Endothelial cell (in vitro differentiated cells): ENCODE measurements around the gene ASAP2. TPM values are rescaled to one million over a fixed set of nuclear protein-coding genes. Genes with fewer than 3 reads are reported as not detected.

Experiments used
- DNase-seq: peaks from one replicate; pipeline ENCODE4 v3.0.0; 2021; ENCODE audit warnings: low spot score
- H3K27ac Mint-ChIP-seq: one replicate; pipeline ENCODE4 v1.8.0; 2021; ENCODE audit warnings: mixed read lengths, inconsistent platforms; ENCODE audit not compliant: unreplicated experiment
- H3K27me3 Mint-ChIP-seq: one replicate; pipeline ENCODE4 v1.8.0; 2021; ENCODE audit warnings: mild to moderate bottlenecking, moderate library complexity, mixed read lengths, inconsistent platforms; ENCODE audit not compliant: unreplicated experiment
- H3K36me3 Mint-ChIP-seq: one replicate; pipeline ENCODE4 v1.8.0; 2021; ENCODE audit warnings: mild to moderate bottlenecking, low read depth, mixed read lengths, inconsistent platforms; ENCODE audit not compliant: unreplicated experiment
- H3K4me1 Mint-ChIP-seq: one replicate; pipeline ENCODE4 v1.8.0; 2021; ENCODE audit warnings: mild to moderate bottlenecking, mixed read lengths, inconsistent platforms; ENCODE audit not compliant: unreplicated experiment
- H3K4me3 Mint-ChIP-seq: one replicate; pipeline ENCODE4 v1.8.0; 2021; ENCODE audit warnings: mild to moderate bottlenecking, mixed read lengths, inconsistent platforms; ENCODE audit not compliant: unreplicated experiment
- H3K9me3 Mint-ChIP-seq: one replicate; pipeline ENCODE4 v1.8.0; 2021; ENCODE audit warnings: mixed read lengths, inconsistent platforms; ENCODE audit not compliant: unreplicated experiment
- total RNA-seq: library from RNA; stranded (reverse); fragmentation: NEBNext Ultra II Directional; extraction: Animal tissue kit (Norgen Biotek cat#: 25700); gene quantifications from one replicate; pipeline ENCODE4 v1.2.1, GENCODE V29; 2021; ENCODE audit not compliant: unreplicated experiment
- TF ChIP-seq, protein P1 (sequence below): fragments of 200-600 bp; sonication (generic); IDR thresholded peaks from one replicate; pipeline ENCODE4 v1.5.0; 2021; ENCODE audit warnings: antibody characterized with exemption; ENCODE audit not compliant: unreplicated experiment

Gene ASAP2
- total RNA-seq, 1 donor from 2014 or later, result 31.8 TPM

DNA sequence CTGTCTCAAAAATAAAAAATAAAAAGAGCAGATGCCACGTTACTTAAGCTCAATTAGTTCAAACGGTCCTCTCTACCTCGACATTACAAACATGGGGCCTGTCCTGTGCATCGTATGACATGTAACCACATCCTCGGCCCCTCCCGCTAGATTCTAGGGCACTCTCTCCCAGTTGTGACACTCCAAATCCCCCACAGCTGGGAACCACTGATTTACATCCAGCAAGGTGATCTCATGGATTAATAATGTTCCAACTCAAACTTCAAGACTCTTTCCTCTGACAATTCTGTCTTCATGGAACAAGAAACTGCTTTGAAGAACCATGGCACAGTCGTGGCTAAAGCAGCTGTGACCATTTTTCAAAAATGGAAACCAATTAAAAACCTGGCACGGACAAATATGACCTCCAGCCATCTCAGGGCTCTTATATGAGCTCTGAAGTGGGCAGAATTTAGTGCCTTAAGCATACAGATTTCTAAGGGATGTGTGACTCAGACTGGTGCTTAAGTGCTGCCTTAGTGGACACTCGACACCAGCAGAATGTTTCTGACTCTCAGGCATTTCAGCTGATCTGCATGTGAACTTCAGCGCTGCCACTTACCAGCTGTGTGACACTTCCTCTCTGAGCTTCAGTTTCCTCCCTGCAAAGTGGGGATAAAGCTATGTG lies 31.7 kb upstream of the ASAP2 start:
- H3K9me3 Mint-ChIP-seq, result no peaks in the 10 kb centered on the region
- H3K4me1 Mint-ChIP-seq, result no peaks in the 10 kb centered on the region
- H3K4me3 Mint-ChIP-seq, result no peak overlapping the region
- TF ChIP-seq, protein P1, sequence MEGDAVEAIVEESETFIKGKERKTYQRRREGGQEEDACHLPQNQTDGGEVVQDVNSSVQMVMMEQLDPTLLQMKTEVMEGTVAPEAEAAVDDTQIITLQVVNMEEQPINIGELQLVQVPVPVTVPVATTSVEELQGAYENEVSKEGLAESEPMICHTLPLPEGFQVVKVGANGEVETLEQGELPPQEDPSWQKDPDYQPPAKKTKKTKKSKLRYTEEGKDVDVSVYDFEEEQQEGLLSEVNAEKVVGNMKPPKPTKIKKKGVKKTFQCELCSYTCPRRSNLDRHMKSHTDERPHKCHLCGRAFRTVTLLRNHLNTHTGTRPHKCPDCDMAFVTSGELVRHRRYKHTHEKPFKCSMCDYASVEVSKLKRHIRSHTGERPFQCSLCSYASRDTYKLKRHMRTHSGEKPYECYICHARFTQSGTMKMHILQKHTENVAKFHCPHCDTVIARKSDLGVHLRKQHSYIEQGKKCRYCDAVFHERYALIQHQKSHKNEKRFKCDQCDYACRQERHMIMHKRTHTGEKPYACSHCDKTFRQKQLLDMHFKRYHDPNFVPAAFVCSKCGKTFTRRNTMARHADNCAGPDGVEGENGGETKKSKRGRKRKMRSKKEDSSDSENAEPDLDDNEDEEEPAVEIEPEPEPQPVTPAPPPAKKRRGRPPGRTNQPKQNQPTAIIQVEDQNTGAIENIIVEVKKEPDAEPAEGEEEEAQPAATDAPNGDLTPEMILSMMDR, result no peak
- H3K36me3 Mint-ChIP-seq, result no peaks in the 10 kb centered on the region
- H3K27me3 Mint-ChIP-seq, result peaks cover 4% of the 10 kb centered on the region
- H3K27ac Mint-ChIP-seq, result peak overlapping the region; percentile 22
- DNase-seq, result no peak

DNA sequence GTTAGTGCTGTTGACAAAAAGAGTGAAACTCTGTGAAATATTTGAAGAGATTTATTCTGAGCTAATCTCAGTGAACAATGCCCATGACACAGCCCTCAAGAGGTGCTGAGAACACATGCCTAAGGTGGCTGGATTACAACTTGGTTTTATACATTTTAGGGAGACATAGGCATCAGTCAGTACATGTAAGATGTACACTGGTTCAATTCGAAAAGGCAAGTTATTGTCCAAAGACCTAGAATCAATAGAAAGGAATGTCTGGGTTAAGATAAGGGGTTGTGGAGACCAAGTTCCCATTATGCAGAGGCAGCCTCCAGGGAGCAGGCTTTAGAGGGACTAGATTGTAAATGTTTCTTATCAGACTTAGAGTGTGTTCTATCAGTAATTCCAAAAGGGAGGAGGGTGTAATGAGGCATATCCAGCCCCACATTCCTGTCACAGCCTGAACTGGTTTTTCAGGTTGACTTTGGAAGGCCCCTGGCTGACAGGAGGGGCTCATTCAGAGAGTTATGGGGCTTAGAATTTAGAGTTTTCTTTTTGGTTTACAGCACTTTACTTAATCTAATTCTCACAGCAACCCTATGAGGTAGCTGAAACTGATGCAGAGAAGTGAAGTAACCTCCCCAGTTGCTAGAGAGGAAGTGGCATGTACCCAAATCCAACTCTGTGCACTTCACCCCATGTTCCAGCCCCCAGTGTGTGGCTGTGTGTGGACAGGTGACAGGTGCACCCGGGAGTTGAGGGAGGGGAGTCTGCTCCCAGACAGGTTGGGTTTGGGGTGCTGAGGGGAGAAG lies 28.3 kb upstream of the ASAP2 start:
- peaks cover 7% of the 10 kb centered on the region for H3K27me3 Mint-ChIP-seq
- H3K36me3 Mint-ChIP-seq, result no peaks in the 10 kb centered on the region
- DNase-seq, result no peak
- H3K9me3 Mint-ChIP-seq, result no peaks in the 10 kb centered on the region
- H3K4me1 Mint-ChIP-seq, result peaks cover 5% of the 10 kb centered on the region
- H3K4me3 Mint-ChIP-seq, result no peak overlapping the region
- TF ChIP-seq, protein P1, result no peak
- H3K27ac Mint-ChIP-seq, result no peak overlapping the region

DNA sequence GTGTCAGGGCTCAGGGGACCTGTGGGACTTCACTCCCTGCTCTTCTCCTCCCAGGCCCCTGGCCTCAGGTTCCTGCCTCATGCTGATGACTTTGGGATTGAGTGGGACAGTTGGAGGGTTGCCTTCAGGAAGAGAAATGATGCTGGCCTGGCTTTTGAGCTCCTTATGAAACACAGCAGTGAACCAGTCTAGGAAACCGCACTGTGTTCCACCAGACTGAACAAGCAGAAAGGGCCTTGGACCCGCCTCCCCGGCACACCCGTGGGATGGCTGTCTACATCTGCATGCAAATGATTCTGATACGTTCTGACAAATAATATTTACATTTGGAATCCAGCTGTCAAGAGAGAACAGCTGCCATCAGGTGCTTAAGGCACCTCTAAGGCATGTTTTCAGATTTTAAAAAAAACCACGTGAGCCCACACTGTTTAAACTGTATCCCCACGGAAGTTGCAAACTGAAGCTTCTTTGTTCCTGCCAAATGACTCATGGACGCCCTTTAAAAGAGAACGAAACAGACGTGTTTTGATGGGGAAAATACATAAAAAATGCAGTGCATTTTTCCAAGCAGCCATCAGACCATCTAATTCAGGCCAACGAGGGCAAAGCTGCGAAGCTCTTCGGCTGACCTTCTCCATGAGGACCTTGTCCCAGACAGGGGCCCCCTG lies 27.6 kb upstream of the ASAP2 start:
- peaks cover 7% of the 10 kb centered on the region for H3K27me3 Mint-ChIP-seq
- no peaks in the 10 kb centered on the region for H3K9me3 Mint-ChIP-seq
- H3K4me3 Mint-ChIP-seq, result no peak overlapping the region
- TF ChIP-seq, protein P1, result no peak
- H3K4me1 Mint-ChIP-seq, result peaks cover 5% of the 10 kb centered on the region
- no peak overlapping the region for H3K27ac Mint-ChIP-seq
- no peak for DNase-seq
- no peaks in the 10 kb centered on the region for H3K36me3 Mint-ChIP-seq

DNA sequence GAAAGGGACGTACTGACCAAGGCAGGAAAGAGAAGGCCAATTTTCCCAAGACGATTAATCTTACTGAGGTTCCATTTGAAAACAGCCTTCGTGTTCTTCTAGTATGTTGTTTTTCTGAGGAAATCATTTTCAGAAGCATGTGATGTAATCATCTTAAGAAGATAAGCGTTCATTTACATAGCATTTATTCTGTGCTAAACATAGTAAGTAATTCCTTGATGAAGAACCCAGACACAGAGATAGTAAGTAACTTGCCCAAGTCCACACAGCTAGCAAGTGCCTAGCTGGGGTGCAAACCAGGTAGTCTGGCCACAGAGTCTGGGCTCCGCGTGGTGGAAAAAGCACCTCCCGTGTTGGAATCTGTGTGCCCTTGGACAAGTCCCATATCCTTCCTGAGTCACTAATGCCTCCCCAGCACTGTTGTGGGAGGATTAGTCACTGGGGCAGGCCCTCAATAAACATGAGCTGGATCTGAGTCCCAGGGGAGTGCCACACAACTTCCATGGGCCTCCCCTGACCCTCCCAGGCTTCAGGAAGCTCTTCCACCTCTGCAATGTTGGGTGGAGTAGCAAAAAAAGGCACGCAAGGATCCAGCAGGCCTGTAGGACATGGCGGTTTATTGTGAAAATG lies 26.9 kb upstream of the ASAP2 start:
- Mint-ChIP-seq H3K27me3 (peaks cover 7% of the 10 kb centered on the region), H3K4me1 (peaks cover 5% of the 10 kb centered on the region), H3K4me3 (no peak overlapping the region), H3K36me3 (no peaks in the 10 kb centered on the region), H3K9me3 (no peaks in the 10 kb centered on the region), H3K27ac (no peak overlapping the region)
- DNase-seq, result no peak
- TF ChIP-seq, protein P1, result no peak
